Measurements from ENCODE around the gene HSPA12B.
A peak's percentile ranks its signal among the peaks of the same experiment; 100 is the strongest.

Gene HSPA12B

GRCh38 chr20:3747471-3747870 is 15.0 kb downstream of the HSPA12B start:
- DNase-seq (ENCODE audit: low read depth, low spot score), result no peak

GRCh38 chr20:3748073-3748472 is 15.6 kb downstream of the HSPA12B start:
- no peak for DNase-seq (ENCODE audit: low read depth, low spot score)

DNA sequence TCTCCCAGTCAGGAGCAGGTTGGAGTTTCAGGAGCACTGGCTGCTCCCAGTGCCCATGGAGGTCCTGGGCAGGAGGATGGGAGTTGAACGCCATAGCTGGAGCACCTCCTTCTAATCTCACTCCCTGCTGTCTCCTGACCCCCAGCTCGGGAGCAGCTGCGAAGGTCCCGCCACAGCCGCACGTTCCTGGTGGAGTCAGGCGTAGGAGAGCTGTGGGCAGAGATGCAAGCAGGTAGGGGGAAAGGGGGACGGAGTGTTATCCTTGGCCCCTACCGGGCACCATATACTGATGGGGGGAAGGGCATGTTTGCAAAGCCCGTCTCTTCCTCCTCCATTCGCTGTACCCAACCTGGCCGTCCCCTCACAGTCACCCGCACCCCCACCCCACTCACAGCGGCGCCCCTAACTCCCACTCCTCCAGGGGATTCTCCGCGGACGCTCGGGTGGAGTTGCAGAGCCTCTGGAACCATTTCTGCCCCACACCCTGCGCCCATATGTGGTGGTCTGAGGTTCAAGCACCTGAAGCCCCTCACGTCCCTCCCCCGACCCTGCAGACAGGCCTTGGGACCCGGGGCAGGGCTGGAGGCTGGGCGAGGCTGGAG is 16.7 kb downstream of the HSPA12B start:
- DNase-seq (ENCODE audit: low read depth, low spot score), result no peak

GRCh38 chr20:3749689-3750531 is 17.4 kb downstream of the HSPA12B start:
- DNase-seq (ENCODE audit: low read depth, low spot score), result peak; percentile 68

DNA sequence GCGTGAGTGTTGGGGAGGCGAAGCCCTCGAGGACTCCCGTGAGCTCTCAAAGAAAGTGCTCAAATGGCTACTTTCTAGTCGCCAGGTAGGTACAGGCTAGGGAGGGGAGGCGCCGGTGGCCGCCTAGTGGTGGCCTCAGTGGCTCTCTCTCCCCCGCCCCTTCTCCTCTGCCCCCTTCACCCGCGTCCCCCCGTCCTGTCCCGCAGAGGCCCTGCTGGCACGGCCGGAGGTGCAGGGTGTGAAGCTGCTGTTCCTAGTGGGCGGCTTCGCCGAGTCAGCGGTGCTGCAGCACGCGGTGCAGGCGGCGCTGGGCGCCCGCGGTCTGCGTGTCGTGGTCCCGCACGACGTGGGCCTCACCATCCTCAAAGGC is 18.8 kb downstream of the HSPA12B start:
- no peak for DNase-seq (ENCODE audit: low read depth, low spot score)

GRCh38 chr20:3751675-3752385 is 19.3 kb downstream of the HSPA12B start:
- DNase-seq (ENCODE audit: low read depth, low spot score), result peak; percentile 52

DNA sequence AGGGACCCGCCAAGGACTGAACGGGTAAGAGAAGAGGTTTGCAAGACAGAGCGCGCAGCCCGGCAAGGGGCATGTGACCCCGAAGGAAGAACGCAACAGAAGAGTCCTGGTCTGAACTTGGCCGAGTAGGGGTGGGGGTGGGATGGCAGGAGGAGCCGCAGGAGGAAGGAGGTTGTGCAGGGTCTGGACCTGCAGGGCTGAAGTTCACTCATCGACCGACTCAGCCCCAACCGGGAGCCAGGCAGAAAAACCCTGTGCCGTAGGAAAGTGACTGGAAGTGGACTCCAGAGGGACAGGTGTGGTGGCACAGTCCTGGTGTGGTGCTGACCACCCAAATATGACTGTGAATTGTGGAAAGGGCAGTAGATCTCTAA is 19.9 kb downstream of the HSPA12B start:
- DNase-seq (ENCODE audit: low read depth, low spot score), result no peak

DNA sequence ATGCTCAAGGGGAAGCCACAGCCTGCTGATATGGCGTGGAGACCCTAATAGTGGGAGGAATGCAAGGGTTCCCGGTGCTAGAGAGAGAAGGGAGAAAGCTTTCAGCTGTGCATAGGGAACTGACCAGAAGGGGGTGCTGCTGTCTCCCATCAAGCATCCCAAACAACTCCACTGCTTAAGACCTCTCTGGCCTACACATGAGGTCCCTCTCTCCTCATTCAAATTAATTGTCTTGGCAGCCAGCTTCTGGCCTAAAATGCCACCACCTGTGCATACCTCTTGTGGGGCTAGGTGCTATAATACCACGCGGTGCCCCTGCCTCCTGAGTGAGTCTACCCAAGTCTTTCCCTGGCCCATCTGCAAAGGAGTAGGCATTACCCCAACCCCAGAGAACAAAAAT is 20.6 kb downstream of the HSPA12B start:
- peak; percentile 81 for DNase-seq (ENCODE audit: low read depth, low spot score)

- DNase-seq (ENCODE audit: low read depth, low spot score), result no peak
Measured at GRCh38 chr20:3753501-3754275, 21.2 kb downstream of the HSPA12B start.

GRCh38 chr20:3754276-3754630 is 21.8 kb downstream of the HSPA12B start:
- no peak for DNase-seq (ENCODE audit: low read depth, low spot score)

- no peak for DNase-seq (ENCODE audit: low read depth, low spot score)
Measured at GRCh38 chr20:3755269-3755668, 22.8 kb downstream of the HSPA12B start.

- no peak for DNase-seq (ENCODE audit: low read depth, low spot score)
Measured at GRCh38 chr20:3755814-3756480, 23.5 kb downstream of the HSPA12B start.

DNA sequence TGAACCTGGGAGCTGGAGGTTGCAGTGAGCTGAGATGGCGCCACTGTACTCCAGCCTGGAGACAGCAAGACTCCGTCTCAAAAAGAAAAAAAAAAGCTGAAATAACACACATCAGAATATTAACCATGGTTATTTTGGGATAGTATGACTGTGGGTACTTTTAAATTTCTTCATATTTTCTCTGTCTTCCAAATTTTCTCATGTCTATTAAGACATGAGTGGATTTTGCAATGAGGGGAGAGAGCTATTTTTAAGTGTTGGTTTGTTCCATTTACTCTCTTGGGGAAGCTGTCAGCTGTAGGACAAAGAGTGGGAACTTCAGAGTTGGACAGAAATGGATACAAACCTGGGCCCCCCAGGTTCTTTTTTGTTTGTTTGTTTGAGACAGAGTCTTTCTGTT is 24.8 kb downstream of the HSPA12B start:
- DNase-seq (ENCODE audit: low read depth, low spot score), result no peak

DNA sequence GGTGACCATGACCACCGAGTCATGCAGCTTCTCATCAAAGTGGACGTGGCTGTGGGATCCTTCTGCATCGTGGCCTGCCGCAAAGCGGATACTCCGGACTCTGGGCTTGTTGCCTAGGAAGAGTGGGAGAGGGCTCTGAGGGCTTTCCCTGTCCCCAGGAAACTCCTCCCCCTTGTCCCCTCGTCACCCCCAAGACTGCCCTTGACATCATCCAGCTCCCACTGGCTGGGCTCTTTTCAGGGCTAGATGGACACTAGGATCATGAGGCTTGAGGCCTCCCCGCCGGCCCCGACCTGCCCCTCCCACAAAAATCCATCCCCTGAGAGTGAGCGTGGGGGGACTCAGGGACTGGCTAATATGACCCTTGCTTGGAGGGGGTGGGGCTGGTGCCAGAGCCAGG is 26.1 kb downstream of the HSPA12B start:
- DNase-seq (ENCODE audit: low read depth, low spot score), result no peak

DNA sequence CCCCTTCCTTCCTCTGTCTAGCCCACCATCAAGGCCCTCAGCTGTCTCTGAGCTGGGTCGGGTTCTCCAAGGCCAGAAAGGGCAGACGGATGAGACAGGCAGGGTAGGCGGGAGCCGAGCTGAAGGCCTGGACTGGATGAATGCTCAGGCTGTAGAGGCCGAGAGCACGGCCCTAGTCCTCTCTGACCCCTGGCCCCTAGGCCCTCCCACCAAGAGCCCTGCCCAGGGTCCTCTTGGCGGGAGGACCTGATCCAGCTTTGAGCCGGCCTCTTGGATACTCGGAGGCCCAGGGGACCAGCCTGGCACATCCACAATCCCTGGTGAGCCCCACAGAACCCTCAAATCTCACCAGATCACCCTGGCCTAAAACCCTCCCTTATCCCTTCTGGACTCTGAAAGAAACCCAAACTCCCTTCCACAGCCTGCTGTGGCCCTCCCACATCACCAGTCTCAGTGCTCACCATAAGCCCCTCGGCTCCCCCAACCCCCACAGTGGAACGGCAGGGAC is 26.9 kb downstream of the HSPA12B start:
- DNase-seq (ENCODE audit: low read depth, low spot score), result no peak

GRCh38 chr20:3759884-3760283 is 27.4 kb downstream of the HSPA12B start:
- DNase-seq (ENCODE audit: low read depth, low spot score), result no peak

GRCh38 chr20:3760655-3761348 is 28.3 kb downstream of the HSPA12B start:
- no peak for DNase-seq (ENCODE audit: low read depth, low spot score)

- no peak for DNase-seq (ENCODE audit: low read depth, low spot score)
Measured at GRCh38 chr20:3763671-3764601, 31.5 kb downstream of the HSPA12B start.

- DNase-seq (ENCODE audit: low read depth, low spot score), result no peak
Measured at GRCh38 chr20:3764659-3765058, 32.2 kb downstream of the HSPA12B start.

All from astrocyte of the hippocampus (primary cell).